Motor neuron (in vitro differentiated cells): ENCODE data around the gene GDF10. TPM values are rescaled to one million over a fixed set of nuclear protein-coding genes. Genes with fewer than 3 reads are reported as not detected.

Source experiments
- ATAC-seq, 8 experiments: fragments of 200-7000 bp; cut with Tn5 transposase; replicated peaks in 6 of 8; 2 replicates each; pipeline ENCODE4 v1.8.0; 2021; ENCODE audit warnings: mild to moderate bottlenecking in 8 of 8, moderate library complexity in 8 of 8
- H3K27ac ChIP-seq, 2 donors: fragments of 250-450 bp; sonication (Bioruptor Pico); 2 replicates each; pipeline ENCODE4 v1.9.0; 2021; ENCODE audit warnings: antibody characterized with exemption in 2 of 2, mild to moderate bottlenecking in 2 of 2, moderate library complexity in 1 of 2
- H3K4me1 ChIP-seq, 2 donors: fragments of 250-450 bp; sonication (Bioruptor Pico); replicated peaks in 1 of 2; 2 replicates each; pipeline ENCODE4 v1.6.1; 2021; ENCODE audit warnings: antibody characterized with exemption in 2 of 2, mild to moderate bottlenecking in 2 of 2, moderate library complexity in 1 of 2
- H3K4me3 ChIP-seq, 5 donors: fragments of 250-450 bp; sonication (Bioruptor Pico); 2 replicates each; pipeline ENCODE4 v1.9.0; 2021; ENCODE audit warnings: antibody characterized with exemption in 5 of 5, mild to moderate bottlenecking in 5 of 5, moderate library complexity in 4 of 5
- WGBS, 10 experiments: fragments of 450-650 bp; shearing (Covaris generic); methylation state at CpG; one replicate each; pipeline ENCODE4 v1.0.0; 2022; 5-methylcytosine and 5-hydroxymethylcytosine counted together
- in situ Hi-C, 9 experiments: fragments of 400-800 bp; cut with MboI; loops; one replicate each; pipeline ENCODE4 v1.15.0; 2021; ENCODE audit warnings: low sequenced_read_pairs in 9 of 9, low pct_unique_long_range_greater_than_20kb in 2 of 9; ENCODE audit not compliant: unreplicated experiment in 9 of 9
- total RNA-seq, 8 experiments: library from RNA; unstranded; fragments of 300-600 nt; gene quantifications; 2 replicates each; pipeline versions ENCODE4 v1.2.3 to v1.2.4, GENCODE V29; 2022

The GDF10 gene
- total RNA-seq, 8 experiments from 2014 or later: 0.05 to 78.6 (median 0.17) TPM; not detected in 3

DNA sequence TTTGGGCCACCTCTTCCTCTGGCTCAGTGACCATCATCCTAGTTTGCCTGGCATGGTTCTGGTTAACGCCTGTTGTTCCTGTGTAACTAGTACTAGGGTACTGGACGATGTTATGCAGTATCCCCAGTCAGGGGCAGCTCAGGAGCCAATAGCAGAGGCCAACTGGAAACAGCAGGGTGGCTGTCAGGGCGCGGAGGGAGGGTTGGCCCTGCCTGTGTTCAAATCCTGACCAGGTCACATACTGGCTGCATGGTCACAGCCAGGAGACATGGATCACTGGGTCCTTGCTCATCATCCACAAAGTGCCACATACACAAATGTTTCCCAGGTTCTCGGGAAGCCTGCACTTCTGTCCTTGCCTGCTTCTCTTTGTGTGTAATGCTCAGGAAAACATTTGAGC lies 35.9 kb downstream of the GDF10 start:
- H3K27ac ChIP-seq: no peak overlapping the region
- in situ Hi-C loops: no loop called here
- no peaks in the 10 kb centered on the region for H3K4me1 ChIP-seq
- WGBS, 10 experiments: 0 to 100% (median 66%) methylated on average over 1 to 4 of the region's 5 CpGs; no CpG with 5 or more reads in 3 of the 10 experiments
- ATAC-seq: no peak
- no peak overlapping the region for H3K4me3 ChIP-seq

DNA sequence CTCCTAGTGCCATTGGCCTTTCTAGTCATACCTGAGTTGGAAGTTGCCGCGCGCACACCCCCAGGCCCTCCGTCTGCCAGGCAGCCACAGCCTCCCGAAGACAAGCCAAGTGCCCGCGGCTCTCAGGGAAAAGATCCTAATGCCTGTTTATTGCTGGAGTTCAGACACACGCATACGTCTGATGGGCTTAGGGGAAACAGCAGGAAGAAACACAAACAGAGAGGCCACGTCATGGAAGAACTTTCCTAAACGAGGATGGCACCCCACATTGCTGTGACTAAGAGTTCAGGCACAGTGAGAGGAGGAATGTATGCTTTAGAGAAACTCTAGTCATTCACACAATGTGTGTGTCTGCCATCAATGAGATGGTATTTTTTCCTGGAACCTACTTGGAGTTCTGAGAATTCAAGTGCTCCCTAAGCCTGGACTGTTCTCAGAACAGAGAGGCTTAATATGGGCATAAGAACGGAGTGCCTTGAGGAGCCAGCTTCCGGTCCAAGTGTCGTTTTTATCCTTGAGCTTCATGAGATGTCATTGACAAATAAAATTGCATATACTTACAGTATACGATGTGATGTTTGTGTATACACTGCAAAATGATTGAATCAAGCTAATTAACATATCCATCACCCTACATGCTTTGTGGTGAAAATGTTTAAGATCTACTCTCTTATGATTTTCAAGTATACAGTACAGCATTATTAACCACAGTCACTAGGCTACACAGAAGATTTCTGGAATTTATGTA lies 36.6 kb downstream of the GDF10 start:
- no peak overlapping the region for H3K27ac ChIP-seq

DNA sequence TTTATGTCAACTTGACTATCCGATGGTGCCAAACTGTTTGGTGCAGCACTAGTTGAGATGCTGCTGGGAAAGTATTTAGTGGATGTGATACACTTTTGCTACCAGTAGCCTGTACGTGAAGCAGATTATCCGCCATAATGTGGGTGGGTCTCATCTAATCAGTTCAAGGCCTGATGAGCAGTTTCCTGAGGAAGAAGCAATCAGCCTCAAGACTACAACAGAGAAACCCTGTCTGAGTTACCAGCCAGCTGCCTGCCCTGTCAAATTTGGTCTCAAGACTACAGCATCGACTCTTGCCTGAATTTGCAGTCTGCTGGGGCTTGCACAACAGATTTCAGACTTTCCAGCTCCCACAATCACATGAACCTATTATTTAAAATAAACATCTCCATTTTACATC lies 37.3 kb downstream of the GDF10 start:
- in situ Hi-C loops: no loop called here
- 33 to 100% (median 83%) methylated on average over 1 to 4 of the region's 4 CpGs; no CpG with 5 or more reads in 4 of the 10 experiments for WGBS, 10 experiments
- Histone ChIP-seq H3K27ac (no peak overlapping the region), H3K4me3 (no peak overlapping the region), H3K4me1 (no peaks in the 10 kb centered on the region)
- ATAC-seq: no peak

More for the DNA sequence above, 36.6 kb downstream of the GDF10 start:
- no peak for ATAC-seq
- H3K4me3 ChIP-seq: no peak overlapping the region
- 71 to 83% (median 79%) methylated on average over 2 to 12 of the region's 15 CpGs; no CpG with 5 or more reads in 1 of the 10 experiments for WGBS, 10 experiments
- in situ Hi-C loops: no loop called here
- no peaks in the 10 kb centered on the region for H3K4me1 ChIP-seq

DNA sequence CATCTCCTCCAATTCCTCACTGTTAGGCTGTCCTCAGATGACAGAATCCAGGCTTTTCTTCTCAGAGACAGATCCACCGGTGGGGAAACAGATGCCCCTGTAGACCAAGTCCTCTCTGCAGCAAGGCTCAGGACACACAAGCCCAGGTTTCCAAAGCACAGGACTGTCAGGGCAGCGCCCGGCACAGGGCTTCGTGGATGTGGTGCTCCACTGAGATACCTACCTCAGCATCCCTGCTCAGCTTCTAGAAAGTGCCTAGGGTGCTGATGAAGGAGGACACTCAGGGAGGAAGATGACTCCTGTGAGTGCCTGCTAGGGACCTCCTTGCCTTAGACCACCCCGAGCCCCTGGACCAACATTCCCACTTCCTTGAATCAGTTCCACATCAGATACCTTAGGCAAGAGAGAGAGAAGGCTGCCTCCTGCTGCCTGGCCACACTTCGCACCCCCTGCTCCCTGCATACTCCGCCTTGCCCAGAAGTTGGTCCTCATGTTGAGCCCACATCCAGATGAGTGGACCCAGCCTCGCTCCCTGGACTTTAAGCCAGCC lies 39.3 kb downstream of the GDF10 start:
- no peak for ATAC-seq
- in situ Hi-C loops: no loop called here
- Histone ChIP-seq H3K27ac (no peak overlapping the region), H3K4me3 (no peak overlapping the region), H3K4me1 (no peaks in the 10 kb centered on the region)
- 73 to 100% (median 91%) methylated on average over 2 to 4 of the region's 8 CpGs; no CpG with 5 or more reads in 3 of the 10 experiments for WGBS, 10 experiments

DNA sequence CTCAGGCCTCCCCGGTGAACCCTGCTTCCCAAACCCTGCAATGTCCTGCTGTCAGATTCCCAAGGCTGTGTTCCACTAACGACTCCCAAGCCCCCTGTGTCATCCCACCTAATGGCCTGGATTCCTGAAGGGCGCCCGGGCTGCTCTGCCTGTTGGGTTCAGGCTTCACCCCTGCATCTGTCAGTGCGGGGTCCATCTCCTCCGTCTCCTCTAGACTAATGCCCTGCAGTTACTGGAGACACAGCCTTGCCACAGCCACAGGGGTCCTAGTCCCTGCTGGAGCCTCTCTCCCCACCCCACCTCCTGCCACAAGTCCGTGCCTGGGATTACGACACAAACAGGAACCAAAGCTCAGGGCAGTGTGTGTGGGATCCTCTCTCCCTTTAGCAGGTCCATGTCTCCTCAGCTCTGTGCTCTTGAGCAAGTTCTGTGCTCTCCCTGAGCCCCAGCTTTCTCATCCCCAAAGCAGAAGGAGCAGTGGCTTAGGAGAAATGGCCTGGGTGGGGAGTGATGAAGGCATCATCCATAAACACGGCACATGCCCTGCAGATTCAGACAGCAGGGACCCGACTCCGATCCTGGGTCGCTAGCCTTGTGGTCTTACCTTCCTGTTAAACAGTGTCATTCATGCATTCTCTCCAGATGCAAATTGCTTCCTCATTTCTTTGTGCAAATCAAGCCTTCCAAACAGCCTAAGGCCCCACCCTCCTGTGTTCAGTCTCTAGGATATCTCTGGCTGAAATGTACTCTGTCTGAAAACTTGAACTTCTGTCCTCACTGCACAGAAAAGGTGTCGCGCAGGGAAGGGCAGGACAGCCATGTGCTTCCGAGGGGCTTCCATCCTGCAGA lies 40.0 kb downstream of the GDF10 start:
- no peaks in the 10 kb centered on the region for H3K4me1 ChIP-seq
- peak in 7 of 8 experiments; percentile 36 to 92 (median 62) for ATAC-seq
- WGBS, 10 experiments: 0 to 90% (median 43%) methylated on average over 1 to 9 of the region's 15 CpGs; no CpG with 5 or more reads in 3 of the 10 experiments
- H3K27ac ChIP-seq: no peak overlapping the region
- H3K4me3 ChIP-seq: no peak overlapping the region
- in situ Hi-C loops: no loop called here

DNA sequence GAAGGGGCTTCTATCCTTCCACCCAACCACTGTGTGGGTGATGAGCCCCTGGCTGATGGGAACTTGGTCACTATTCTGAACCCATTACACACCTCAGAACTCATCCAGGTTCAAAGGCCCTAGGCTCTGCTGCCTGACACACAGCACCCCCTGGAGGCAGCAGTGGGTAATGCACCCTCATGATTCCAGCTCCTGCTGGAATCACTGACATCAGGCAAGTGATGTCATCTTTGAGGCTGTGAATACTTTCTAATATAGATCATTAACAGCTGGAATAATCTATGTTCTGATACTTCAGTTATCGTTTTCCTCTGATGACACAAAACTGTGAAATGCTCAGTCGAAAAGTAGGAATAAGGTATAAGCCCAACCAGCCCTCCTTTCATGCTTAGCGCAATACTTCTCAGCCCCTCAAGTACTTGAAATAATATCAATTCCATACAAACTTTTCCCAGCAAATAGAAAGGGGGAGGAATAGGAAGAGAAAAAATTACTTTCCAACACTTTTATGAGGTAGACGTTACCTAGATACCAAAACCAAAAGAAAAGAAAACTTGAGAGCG lies 40.7 kb downstream of the GDF10 start:
- H3K27ac ChIP-seq: no peak overlapping the region
- no peak overlapping the region for H3K4me3 ChIP-seq
- ATAC-seq: peak; percentile 54 to 86 (median 72)
- 31 to 100% (median 62%) methylated on average over 1 to 5 of the region's 5 CpGs for WGBS, 10 experiments
- in situ Hi-C loops: no loop called here
- no peaks in the 10 kb centered on the region for H3K4me1 ChIP-seq

DNA sequence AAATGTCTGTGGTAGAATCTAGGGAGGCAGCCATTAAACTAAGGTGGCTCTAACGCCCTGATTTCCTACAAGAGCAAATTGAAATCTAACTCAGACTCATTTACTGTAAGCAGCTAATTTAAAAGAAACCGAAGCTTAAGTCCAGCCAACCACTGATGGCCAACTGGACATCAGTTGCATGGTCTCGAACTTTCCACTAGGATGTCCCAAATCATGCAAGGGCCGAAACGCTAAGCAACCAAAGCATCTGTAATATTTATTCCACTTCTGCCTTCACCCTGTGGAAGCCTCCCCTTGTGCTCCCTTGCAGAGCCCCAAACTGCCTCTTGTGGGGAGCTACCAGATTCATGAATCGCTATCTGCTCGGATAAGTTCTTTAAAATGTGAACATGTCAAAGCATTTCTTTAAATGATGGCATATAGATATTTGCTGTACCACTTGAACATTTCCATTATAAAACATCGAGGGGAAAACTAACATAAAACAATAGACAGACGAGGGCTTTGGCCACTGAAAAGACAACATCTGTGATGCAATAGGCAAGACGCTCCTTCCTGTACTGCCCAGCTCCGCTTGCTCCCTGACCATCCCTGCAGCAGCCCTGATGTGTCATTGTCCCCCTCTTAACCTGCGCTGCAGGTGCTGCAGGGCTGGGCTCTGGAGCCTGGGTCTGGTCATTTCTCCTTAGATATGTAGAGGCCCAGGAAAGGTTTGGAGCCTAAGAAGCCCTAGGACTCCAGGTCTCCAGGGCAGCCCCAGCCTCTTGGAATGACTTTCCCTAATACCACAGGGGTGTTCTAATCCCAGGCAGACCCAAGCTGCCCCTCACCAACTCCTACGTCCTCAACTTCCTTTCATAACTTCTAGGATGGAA lies 45.2 kb downstream of the GDF10 start:
- Histone ChIP-seq H3K4me1 (no peaks in the 10 kb centered on the region), H3K27ac (no peak overlapping the region), H3K4me3 (no peak overlapping the region)
- in situ Hi-C loops: no loop called here
- ATAC-seq: no peak
- WGBS, 10 experiments: 57 to 100% (median 82%) methylated on average over 1 to 11 of the region's 13 CpGs

DNA sequence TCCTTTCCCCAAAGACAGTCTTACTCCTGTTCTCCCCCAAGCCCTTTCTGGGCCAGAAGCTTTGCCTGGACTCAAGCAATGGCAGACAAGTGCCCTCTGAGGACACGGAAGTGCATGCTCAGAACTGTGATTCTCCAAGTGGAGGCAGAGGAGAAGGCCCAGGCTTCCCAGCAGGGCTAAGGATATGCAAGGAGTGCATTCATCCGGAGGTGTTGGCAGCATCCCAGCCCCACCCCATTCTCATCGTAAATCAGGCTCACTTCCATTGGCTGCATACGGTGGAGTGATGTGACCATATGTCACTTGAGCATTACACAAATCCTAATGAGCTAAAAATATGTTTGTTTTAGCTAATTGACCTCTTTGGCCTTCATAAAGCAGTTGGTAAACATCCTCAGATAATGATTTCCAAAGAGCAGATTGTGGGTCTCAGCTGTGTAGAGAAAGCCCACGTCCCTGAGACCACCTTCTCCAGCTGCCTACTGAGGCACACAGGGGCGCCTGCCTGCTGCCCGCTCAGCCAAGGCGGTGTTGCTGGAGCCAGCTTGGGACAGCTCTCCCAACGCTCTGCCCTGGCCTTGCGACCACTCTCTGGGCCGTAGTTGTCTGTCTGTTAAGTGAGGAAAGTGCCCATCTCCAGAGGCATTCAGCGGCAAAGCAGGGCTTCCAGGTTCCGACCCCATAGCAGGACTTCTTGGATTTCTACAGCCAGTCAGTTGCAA lies 46.7 kb downstream of the GDF10 start:
- no peak overlapping the region for H3K4me3 ChIP-seq
- no peaks in the 10 kb centered on the region for H3K4me1 ChIP-seq
- peak in 5 of 8 experiments; percentile 32 to 98 (median 91) for ATAC-seq
- 40 to 82% (median 72%) methylated on average over 1 to 9 of the region's 13 CpGs; no CpG with 5 or more reads in 2 of the 10 experiments for WGBS, 10 experiments
- H3K27ac ChIP-seq: no peak overlapping the region
- in situ Hi-C loops: no loop called here

DNA sequence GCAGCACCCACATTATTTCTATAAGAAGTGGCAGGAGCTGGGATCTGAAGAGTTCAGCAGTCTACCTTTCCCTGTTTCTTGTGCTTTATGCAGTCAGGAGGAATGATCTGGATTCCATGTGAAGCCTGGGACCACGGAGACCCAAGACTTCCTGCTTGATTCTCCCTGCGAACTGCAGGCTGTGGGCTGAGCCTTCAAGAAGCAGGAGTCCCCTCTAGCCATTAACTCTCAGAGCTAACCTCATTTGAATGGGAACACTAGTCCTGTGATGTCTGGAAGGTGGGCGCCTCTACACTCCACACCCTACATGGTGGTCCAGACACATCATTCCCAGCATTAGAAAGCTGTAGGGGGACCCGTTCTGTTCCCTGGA lies 47.3 kb downstream of the GDF10 start:
- H3K4me1 ChIP-seq: no peaks in the 10 kb centered on the region
- WGBS, 10 experiments: 0 to 83% (median 73%) methylated on average over 2 to 4 of the region's 4 CpGs; no CpG with 5 or more reads in 4 of the 10 experiments
- no peak overlapping the region for H3K4me3 ChIP-seq
- ATAC-seq: no peak
- H3K27ac ChIP-seq: no peak overlapping the region
- in situ Hi-C loops: no loop called here

DNA sequence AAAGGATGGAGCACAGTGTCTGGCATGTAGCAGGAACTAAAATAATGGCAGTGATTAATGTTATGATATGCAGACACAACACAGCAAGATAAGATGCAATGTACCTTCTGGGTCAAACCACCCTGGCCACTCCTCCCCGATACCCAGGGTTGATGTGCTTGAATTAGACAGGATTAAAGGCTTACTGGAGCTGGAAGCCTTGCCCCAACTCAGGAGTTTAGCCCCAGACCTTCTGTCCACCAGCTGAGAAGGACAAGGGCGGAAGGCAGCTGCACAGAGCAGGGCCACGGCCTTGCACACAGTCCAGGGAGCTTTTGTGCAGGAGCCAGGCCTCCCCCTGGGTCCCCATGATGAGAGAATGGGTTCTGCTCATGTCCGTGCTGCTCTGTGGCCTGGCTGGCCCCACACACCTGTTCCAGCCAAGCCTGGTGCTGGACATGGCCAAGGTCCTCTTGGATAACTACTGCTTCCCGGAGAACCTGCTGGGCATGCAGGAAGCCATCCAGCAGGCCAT lies 48.2 kb downstream of the GDF10 start, which contains the start of gene RBP3:
Gene RBP3, plus strand, starts transcription at position 226 of the 514 bp plus-strand sequence. Its CDS starts 122 bp downstream, at position 348.
- 60 to 100% (median 87%) methylated on average over 1 to 3 of the region's 5 CpGs; no CpG with 5 or more reads in 3 of the 10 experiments for WGBS, 10 experiments
- no peak for ATAC-seq
- Histone ChIP-seq H3K27ac (no peak within 1 kb of the TSS), H3K4me3 (no peak within 1 kb of the TSS), H3K4me1 (no peaks in the 10 kb centered on the region)
- in situ Hi-C loops: no loop called here

DNA sequence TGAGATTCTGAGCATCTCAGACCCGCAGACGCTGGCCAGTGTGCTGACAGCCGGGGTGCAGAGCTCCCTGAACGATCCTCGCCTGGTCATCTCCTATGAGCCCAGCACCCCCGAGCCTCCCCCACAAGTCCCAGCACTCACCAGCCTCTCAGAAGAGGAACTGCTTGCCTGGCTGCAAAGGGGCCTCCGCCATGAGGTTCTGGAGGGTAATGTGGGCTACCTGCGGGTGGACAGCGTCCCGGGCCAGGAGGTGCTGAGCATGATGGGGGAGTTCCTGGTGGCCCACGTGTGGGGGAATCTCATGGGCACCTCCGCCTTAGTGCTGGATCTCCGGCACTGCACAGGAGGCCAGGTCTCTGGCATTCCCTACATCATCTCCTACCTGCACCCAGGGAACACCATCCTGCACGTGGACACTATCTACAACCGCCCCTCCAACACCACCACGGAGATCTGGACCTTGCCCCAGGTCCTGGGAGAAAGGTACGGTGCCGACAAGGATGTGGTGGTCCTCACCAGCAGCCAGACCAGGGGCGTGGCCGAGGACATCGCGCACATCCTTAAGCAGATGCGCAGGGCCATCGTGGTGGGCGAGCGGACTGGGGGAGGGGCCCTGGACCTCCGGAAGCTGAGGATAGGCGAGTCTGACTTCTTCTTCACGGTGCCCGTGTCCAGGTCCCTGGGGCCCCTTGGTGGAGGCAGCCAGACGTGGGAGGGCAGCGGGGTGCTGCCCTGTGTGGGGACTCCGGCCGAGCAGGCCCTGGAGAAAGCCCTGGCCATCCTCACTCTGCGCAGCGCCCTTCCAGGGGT lies 48.9 kb downstream of the GDF10 start:
- H3K27ac ChIP-seq: no peak overlapping the region
- no peak for ATAC-seq
- in situ Hi-C loops: no loop called here
- no peaks in the 10 kb centered on the region for H3K4me1 ChIP-seq
- 86 to 100% (median 100%) methylated on average over 1 to 11 of the region's 36 CpGs; no CpG with 5 or more reads in 7 of the 10 experiments for WGBS, 10 experiments
- H3K4me3 ChIP-seq: no peak overlapping the region
